Activated CD8-positive, alpha-beta memory T cell treated with anti-CD3 and anti-CD28 coated beads for 48 hours (primary cell): ENCODE results near the gene THRB.

Source experiments
- DNase-seq, 3 experiments: peaks; one replicate each; pipeline ENCODE4 v3.0.0-alpha.2; 2020; ENCODE audit warnings: low read depth in 2 of 3, low spot score in 2 of 3

Gene THRB

GRCh38 chr3:24154781-24155180, 339.9 kb downstream of the THRB start:
- DNase-seq = no peak

GRCh38 chr3:24154013-24154695, 340.5 kb downstream of the THRB start:
- no peak for DNase-seq

- DNase-seq = no peak
Observed at GRCh38 chr3:24151594-24151993, 343.1 kb downstream of the THRB start.

- no peak for DNase-seq
Observed at GRCh38 chr3:24149032-24149431, 345.6 kb downstream of the THRB start.

GRCh38 chr3:24145981-24146822, 348.4 kb downstream of the THRB start:
- DNase-seq = no peak

- no peak for DNase-seq
Observed at GRCh38 chr3:24145481-24145880, 349.2 kb downstream of the THRB start.

GRCh38 chr3:24142127-24142526, 352.5 kb downstream of the THRB start:
- DNase-seq = no peak

- DNase-seq = no peak
Observed at GRCh38 chr3:24141548-24141947, 353.1 kb downstream of the THRB start.

GRCh38 chr3:24139463-24140412, 354.9 kb downstream of the THRB start:
- DNase-seq = no peak

- DNase-seq = no peak
Observed at GRCh38 chr3:24138876-24139256, 355.8 kb downstream of the THRB start.

- no peak for DNase-seq
Observed at GRCh38 chr3:24137958-24138875, 356.4 kb downstream of the THRB start.

- DNase-seq = no peak
Observed at GRCh38 chr3:24137334-24137733, 357.3 kb downstream of the THRB start.

GRCh38 chr3:24136624-24137310, 357.9 kb downstream of the THRB start:
- DNase-seq = no peak

- no peak for DNase-seq
Observed at GRCh38 chr3:24135280-24135679, 359.4 kb downstream of the THRB start.

- no peak for DNase-seq
Observed at GRCh38 chr3:24133942-24134341, 360.7 kb downstream of the THRB start.

GRCh38 chr3:24133436-24133835, 361.2 kb downstream of the THRB start:
- no peak for DNase-seq

- no peak for DNase-seq
Observed at GRCh38 chr3:24129549-24129948, 365.1 kb downstream of the THRB start.

GRCh38 chr3:24128199-24129005, 366.2 kb downstream of the THRB start:
- DNase-seq = no peak

- no peak for DNase-seq
Observed at GRCh38 chr3:24123596-24123995, 371.1 kb downstream of the THRB start.
